Hematopoietic multipotent progenitor cell treated with erythropoietin and hydrocortisone succinate and interleukin-3 and kit ligand, for 4 days (in vitro differentiated cells): ENCODE measurements around the gene AACS.
"Not testable (repeated sequence)": the region's sequence is repeated elsewhere in the genome, so short reads cannot be mapped to it uniquely, and the experiment has no call there.

Experiments
- DNase-seq: peaks from one replicate; pipeline ENCODE4 v3.0.0-alpha.2; 2015

Gene AACS

DNA sequence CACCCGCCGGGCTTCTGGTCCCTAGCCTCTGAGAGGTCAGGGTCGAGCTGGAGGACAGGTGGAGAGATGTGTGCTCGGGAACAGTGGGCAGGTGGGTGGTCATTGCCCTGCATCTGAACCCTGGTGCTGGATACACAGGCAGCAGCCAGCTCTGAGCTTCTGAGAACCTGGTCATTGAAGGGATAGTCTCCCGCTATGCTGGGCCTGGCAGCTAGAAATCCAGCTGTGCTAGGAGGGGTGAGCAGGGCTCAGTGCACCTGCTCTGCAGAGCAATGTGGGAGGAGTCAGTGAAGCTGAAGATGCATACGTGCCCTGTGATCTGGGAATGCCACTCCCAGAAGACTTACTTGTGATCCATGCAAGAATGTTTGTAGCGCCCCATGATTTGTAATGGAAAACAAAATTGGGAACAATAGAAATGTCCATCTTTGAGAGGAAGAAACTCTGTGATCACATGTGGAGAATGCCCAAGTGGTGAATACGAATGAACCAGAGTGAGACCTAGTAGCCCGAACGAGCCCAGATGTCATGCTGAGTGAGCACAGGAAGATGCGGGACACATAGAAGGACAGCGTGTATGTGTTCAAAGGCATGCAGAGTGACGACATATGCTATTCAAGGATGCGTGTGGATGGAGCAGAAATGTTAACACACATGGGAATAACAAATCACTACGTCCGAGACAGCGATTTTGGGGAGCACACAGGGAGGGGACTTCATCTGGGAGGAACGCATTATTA, 63.4 kb downstream of the AACS start:
- no peak for DNase-seq

DNA sequence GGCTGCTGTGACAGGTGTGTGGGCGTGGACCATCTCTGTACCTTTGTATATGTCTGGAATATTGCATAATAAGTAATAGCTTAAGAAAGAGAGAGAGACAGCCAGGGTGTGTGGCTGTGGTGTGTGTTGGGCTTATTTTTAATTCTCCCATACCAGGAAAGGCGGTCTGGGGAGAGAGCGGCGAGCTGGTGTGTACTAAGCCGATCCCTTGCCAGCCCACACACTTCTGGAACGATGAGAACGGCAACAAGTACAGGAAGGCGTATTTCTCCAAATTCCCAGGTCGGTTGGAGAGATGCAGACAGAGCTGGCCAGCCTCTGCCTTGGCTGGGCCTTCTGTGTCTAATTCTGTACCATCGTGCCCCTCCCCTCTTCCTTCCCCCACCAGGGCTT, 63.9 kb downstream of the AACS start:
- DNase-seq: no peak

DNA sequence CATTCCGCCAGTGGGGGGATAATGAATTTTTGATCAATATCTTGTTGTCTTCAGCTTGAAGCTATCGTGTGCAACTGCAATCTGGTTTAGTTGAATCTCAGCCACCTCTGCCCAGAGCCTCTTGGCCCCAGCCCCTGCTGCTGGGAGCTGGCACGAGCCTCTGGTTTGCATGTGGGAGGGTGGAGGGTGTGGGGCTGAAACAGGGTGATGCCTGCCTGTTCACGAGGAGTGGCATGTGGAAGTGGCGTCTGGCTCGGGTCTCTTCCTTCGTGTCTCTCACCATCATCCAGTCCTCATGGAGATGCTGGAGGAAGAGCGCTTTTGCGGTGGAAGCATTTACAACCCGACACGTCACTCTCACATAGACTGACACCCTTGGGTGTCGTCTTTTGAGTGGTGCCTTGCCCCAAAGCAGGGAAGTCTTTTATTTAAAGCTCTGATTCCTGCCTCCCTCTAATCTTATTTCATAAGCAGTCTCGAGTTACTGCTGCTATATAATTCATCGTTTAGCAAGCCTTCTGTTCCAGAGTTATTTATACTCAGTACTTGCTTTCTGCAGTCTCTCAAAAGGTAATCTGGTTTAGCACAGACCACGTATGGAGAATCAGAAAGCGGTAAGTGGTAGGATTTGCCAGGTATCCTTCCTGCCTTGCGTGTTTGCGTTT, 64.5 kb downstream of the AACS start:
- no peak for DNase-seq

DNA sequence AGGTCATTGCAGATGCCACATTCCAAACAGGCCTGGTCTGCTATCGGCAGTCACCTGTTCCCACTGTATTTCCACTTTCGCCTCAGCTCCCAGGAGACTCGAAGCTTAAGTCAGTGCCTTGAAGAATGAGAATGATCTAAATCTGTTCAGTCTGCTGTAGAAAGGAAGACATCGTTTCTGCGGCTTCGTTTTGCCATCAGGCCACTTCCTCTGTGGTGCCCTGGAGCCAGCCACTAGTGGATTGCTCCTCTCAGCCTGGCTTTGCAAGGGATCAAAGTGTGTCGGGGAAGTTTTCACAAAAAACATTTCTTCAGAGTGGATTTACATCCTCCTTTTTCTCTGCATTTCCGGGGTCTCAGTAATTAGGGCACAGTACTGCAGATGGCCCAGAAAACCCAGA, 66.7 kb downstream of the AACS start:
- DNase-seq: no peak

DNA sequence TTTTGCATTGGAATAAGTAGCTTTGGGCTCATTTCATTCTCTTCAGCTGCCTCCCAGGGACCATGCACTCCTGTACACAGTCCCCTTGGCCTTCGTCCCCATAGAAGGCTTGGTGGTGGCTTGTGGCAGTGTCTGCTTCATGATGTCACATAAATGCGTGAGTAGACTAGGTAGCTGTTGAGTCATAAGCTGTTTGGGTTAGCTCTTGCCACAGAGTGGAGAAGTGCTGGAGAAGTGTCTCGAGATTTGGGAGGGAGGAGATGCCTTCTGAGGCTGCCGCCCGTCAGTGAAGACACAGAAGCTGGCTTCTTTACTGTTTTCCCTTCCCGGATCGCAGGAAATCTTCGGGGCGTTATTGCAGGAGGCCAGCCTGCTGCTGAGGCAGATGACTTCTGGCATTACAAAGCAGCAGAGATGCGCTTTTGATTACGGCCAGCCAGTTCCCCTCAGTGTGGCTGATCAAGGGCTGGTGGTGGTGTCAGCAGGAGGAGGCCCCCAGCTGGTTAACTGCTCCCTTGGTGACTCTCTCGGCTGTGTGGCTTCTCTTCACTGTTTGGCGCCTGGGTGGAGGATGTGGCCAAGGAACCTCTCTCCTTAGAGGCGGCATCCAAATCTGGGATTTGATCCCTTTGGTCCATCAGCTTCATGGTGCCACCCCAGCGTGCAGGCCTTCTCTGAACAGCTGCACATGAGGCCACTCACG, 67.6 kb downstream of the AACS start:
- peak; percentile 13 for DNase-seq

DNA sequence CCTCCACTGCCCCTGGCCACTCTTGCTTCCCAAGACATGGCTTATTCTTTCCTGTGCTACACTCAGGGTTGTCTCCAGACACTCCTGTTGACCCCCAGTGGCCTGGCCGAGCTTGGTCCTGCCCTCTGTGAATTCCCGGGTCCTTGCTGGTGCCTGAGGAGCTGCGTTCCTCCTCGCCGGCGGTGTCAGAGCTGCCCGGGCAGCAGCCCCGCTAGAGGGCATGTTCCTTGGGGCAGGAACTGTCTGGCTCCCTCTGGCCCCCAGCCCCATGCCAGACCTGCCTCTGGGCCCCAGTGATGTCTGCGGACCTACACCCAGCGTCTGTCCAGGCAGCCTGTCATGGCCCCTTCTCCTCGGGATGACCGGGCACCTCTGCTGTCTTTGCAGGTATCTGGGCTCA, 68.4 kb downstream of the AACS start:
- no peak for DNase-seq

DNA sequence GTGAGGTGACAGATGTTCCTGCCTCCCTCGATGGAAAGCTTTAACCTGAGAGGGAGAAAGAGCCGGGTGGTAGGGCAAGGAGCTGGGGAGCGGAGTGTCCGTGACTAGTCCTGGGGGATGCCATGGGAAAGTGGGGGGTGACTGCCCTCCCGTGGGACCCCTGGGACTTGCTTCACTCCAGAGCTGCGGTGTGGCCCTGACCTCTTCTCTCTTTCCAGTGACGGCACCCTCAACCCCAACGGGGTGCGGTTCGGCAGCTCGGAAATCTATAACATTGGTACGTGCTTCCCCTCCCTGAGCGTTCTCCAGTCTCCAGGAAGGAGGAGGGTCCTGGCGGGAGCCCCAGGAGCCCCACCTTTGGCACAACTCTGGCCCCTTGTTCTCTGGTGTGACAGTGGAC, 69.3 kb downstream of the AACS start:
- DNase-seq: no peak

DNA sequence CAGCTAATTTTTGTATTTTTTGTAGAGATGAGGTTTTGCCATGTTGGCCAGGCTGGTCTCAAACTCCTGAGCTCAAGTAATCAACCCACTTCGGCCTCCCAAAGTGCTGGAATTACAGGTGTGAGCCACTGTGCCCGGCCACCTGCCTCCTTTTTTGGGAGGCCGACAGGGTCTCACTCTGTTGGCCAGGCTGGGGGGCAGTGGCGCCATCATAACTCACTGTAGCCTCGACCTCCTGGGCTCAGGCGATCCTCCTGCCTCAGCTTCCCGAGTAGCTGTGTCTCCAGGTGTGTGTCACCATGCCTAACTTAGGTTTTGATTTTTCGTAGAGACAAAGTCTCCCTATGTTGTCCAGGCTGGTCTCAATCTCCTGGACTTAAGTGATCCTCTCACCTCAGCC, 70.7 kb downstream of the AACS start:
- no peak for DNase-seq

DNA sequence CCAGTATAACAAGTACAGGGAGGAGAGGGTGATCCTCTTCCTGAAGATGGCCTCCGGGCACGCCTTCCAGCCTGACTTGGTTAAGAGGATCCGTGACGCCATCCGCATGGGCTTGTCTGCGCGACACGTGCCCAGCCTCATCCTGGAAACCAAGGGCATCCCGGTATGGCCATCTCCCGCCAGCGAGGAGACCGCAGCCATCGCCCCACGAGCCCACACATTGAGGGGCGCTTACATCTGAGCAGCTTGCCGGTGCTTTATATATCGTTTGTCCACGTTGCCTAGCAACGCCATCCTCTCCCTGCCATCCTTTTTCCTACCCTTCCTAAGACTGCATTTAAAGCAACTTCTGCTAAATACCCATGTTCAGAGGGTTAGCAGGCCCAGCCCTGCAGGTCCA, 71.5 kb downstream of the AACS start:
- DNase-seq: no peak

DNA sequence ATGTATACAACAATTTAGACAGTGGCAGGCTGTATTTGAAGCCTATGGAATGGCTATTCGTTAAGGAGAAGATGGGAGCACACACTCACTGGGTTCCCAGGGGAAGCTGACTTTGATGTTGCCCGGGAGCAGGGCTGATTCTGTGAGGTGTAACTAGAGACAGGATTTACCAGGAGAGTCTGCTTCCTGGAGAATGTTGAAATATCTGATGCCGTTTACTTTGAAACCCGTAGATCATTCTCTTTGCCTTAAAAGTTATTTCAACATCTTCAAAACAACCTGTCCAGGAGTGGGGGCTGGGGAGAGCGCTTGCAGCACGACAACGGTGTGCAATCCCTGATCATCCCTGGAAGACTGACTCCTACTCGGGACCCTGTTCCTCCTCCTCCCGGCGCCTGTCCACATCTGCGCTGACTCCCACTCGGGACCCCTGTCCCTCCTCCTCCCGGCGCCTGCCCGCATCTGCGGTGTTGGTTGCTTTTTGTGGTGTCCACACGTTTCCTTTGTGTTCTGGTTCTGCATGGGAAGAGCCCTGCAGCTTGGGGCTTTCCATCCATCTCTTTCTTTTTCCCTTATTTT, 72.6 kb downstream of the AACS start:
- no peak for DNase-seq

DNA sequence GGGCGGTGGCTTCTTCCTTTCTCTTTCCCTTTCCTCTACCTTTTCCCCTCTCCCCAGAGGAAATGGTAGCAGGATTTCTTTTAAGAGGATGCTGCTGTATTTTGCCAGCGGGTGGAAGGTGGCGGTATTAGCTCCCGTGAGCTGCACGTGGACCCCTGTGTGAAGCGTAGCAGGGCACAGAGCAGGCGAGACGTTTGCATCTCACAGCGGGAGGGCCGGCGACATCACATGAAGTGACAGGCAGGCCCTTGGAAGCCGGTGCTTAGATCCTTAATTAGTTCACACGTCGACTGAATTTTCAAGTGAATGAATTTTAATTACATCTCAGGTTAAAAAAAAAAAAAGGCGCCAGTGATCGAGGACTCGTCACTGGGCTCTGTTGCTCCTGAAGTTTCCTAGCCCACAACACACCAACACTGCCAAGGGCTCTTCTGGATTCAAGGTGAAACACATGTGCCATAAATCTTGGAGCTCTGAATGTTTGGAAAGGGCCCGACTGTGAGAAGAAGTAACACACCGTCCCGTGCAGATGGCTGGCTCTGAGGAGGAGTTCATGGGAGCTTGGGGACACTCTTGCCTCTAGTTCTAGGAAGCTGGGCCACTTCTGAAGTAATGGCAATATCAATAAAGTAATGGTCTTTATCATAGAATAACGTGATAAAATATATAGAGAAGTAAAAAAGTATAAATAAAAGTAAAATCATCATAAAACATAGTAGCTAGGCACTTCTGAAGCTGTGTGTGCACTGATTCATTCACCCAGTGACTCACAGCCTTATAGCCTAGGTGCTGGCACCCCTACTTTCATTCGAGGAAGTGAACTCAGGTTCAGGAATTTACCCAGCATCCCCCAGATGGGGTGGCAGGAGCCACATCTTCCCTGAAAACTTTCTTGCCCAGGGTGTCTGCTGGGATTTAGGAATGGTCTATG, 75.3 kb downstream of the AACS start:
- no peak for DNase-seq

DNA sequence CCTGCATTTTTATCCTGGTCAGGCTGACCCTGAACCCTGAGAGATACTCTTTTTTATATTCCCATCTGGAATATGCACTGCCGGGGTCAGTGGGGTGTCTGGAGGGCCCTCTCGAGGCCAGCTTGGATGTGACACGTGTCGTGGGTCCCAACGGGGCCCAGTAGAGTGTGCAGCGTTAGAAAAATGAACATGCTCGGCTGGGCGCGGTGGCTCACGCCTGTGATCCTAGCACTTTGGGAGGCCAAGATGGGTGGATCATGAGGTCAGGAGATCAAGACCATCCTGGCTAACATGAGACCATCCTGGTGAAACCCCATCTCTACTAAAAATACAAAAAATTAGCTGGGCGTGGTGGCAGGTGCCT, 76.0 kb downstream of the AACS start:
- not testable (repeated sequence) for DNase-seq

DNA sequence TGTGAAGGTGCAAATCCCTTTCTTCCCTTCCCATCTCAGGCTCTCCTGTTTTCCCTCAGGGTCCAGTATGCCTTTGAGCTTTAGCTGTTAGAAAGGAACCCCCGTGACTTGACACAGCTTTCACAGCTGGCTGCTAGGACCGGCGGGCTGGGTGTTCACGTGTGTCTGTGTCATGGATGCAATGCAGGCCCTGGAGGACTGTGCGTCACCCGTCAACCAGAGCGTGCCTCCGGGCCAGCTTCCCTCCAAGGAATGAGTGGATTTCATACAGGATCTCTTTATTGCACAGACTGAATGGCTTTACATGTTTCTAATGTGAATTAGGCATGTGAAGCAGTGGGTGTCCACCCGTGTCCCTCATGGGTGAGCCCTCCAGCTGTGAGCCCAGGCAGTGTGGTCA, 77.4 kb downstream of the AACS start:
- DNase-seq: no peak

DNA sequence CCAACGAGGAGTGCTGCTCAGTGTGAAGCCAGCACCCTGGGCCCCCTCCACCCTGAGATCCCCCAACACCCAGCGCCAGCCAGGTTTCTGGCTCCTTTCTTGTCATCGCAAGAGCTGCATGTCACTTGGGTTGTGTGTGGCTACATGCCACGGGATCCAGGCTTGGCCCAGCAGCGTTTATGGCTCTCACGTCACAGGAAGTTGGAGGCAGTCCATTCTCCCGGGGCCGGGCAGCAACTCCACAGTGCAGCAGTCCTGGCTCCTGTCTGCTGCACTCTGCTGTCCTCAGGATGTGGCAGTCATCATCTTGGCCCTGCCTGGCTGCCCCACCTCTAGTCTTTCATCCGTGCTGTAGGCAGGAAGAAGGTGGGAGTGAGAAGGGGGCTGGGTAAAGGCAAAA, 78.3 kb downstream of the AACS start:
- DNase-seq: no peak

DNA sequence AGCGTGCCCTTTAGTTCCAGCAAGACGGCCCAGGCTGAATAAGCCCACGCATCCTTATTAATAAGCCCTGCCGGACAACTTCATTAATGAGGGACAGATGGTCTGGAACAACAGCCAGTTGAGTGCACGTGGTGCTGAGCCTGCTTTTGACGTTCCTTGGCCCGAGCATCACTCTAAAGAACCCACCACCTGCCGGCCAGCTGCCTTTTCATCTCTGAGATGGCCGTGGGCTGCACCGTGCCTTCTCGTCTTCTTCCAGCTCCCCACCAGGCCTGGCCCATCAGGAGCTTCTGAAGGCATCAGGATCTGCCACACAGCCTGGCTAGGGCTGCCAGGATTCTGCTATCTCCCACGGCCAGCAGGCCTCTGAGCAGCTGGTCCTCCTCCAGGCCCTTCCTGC, 80.0 kb downstream of the AACS start:
- DNase-seq: no peak

DNA sequence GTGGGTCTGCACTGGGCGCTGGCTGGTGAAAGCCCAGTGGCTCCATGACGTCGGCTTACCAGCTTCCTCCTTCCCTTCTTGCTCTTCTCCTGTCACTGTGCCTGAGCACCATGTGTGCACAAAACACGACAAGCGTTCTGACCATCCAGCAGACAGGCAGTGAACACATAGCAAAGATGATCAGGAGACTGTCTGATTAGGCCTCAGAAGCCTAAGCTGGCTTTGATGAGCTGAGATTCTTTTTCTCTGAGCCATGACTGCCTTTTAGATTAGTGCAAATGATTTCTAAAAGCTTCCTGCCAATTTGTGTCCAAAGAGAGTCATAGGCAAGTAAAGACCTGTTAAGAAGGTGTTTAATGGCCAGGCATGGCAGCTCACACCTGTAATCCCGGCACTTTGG, 83.1 kb downstream of the AACS start:
- DNase-seq: no peak

DNA sequence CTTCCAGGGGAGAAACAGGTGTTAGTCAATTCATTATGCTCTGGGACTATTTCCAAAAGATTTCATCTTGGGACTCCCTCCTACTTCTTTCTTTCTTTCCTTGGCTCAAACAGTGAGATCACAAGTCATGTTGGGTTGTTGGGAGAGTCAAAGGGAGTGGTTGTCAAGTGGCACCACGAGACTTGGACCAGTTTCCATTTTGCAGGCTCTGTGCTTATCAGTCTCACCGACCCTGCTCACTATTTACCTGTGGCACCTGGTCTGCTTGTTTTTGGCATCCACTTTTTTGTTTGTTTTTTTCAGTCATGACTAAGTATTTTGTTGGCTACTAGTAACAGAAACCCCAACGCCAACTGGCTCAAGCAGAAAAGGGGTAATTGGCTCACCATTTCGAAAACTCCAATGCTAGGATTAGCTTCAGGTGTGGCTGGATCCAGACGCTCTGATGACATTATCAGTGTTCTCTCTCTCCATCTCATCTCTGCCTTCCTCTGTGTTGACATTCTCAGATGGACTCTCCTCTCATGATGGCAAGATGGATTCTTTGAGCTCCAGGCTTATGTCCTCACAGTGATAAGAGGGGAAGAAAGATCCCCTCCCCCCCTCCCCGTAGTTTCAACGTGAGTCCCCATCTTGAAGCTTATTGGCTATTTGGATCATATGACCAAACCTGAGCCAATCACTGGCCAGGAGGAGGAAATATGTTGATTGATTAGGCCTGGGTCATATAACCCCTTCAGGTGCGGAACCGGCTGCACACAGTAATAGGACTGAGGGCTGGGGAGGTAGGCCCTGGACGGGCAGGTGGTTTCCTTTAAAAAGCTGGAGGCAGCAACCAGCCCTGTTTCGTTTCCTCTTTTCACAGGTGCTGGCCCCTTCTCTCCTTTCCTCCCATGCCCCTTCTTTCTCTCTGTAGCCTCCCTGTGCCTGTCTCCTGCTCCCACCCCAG, 84.2 kb downstream of the AACS start:
- DNase-seq: no peak

DNA sequence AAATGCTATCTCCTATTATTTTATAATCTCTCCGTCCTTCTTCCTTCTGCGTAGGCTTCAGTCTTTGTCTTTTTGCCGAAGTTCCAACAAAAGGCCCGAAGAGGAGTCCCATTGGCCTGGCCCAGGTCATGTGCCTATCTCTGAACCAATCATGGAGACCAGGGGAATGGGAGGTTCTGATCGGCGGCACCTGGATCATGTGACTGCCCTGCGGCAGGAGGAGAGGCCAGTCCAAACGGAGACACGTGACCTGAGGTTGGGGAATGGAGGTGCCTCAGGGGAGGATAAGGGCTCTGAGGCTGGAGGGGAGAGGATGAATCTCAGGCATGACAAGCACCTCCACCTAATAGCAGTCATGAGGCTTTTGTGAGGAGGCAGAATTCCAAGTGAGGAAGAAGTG, 86.0 kb downstream of the AACS start:
- no peak for DNase-seq

DNA sequence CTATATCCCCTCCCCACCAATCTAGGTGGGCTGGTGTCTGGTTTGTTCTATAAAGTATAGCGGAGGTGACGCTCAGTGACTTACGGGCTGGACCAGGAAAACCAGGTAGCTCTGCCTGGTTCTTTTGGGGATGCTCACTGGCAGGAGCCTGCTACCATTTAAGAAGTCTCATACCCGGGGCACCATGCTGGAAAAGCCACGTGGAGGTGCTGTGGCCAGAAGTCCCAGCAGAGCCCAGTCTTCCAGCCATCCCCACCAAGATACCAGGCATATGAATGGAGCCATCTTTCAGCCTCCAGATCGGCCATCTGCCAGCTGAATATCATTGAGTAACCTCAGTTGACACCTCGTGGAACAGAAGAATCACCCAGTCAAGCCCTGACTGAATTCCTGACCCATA, 87.2 kb downstream of the AACS start:
- no peak for DNase-seq

DNA sequence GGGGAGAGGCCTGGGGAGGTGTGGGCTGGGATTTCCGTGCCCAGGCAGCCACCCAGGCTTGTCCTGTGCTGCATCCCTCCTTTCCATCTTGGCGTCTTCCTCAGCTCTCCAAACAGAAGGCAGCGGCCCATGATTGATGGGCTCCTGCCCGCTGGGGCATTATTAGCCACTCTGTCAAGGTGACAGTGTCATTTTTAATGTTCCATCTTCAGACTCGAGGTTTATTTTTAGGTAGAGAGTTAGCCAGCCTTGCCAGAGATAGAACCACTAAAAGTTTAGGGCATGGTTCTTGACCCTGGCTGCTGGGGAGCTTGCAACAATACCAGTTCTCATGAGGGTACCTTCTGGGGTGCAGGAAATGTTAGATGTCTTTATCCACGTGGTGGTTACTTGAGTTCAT, 90.1 kb downstream of the AACS start:
- DNase-seq: no peak

DNA sequence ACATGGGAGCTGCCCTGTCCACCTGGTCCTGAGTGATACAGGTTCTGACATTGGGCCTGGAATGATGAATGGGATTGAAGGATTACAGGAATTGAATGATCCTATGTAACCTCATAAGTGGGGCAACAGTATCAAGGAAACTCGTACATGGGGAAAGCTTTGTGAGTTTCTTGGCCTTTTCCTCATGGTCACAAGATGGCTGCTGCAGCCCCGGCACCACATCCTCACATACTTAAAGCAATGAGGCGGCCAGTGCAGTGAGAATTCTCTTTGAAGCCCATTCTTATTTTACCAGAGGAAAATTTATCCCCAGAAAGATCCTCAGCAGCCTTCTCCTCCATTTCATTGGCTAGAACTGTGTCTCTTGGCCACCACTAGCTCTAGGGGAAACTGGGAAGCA, 91.9 kb downstream of the AACS start:
- DNase-seq: no peak

DNA sequence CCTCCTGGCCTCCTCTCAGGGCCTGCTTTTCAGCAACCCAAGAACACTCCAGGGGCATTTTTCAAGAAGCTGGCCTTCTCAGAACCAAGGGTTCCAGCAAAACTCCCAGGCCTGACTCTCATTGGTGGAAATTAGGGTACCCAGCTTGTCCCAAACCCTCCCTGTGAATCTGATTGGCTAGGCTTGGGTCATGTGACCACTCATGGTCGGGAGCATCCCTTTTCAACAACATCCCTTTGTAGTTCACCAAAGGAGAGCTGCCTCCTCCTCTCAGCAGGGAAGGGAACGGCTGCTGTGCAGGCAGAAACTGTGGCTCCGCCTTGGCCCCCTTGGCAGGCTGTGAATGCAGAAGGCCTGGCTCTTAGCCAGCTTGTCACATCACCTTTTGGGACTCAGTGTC, 94.5 kb downstream of the AACS start:
- no peak for DNase-seq
